ENCODE results near the gene KRCC1. TPM values are rescaled to one million over a fixed set of nuclear protein-coding genes. Genes with fewer than 3 reads are reported as not detected.
A peak's percentile ranks its signal among the peaks of the same experiment; 100 is the strongest.

KRCC1 gene
- total RNA-seq, 1 experiment from 2014 or later = 42.9 TPM

- in situ Hi-C loops (cut with HindIII; ENCODE audit: low pct_unique_long_range_greater_than_20kb, low sequenced_read_pairs) = no loop called here
Observed at GRCh38 chr2:88081924-88082608, 26.5 kb upstream of the KRCC1 start.

DNA sequence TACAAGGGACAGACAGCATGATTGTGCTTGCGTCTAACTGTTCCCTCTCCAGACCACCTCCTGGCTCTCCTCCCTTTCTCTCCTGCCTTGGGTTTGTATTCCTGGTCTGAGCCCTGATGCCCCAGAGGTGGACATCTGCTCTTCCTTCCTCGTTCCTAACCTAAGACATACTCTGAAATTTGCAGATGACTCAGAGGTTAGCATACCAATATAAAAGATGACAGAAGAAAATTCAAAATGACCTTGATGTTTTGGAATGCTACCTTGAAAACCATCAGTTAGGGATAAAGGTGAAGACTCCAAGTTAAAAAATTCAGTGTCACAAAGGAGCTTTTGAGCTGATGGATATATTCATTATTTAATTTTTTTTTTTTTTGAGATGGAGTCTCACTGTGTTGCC lies 25.0 kb upstream of the KRCC1 start:
- in situ Hi-C loops (cut with HindIII; ENCODE audit: low pct_unique_long_range_greater_than_20kb, low sequenced_read_pairs) = no loop called here

More at GRCh38 chr2:88081924-88082608, 26.5 kb upstream of the KRCC1 start:
- no peak for DNase-seq (ENCODE audit: low read depth)

GRCh38 chr2:88078643-88079172 lies 23.1 kb upstream of the KRCC1 start:
- in situ Hi-C loops (cut with HindIII; ENCODE audit: low pct_unique_long_range_greater_than_20kb, low sequenced_read_pairs) = no loop called here
- no peak for DNase-seq (ENCODE audit: low read depth)

More for the DNA sequence above, 25.0 kb upstream of the KRCC1 start:
- no peak for DNase-seq (ENCODE audit: low read depth)

- in situ Hi-C loops (cut with HindIII; ENCODE audit: low pct_unique_long_range_greater_than_20kb, low sequenced_read_pairs) = no loop called here
- no peak for DNase-seq (ENCODE audit: low read depth)
Observed at GRCh38 chr2:88077080-88077479, 21.5 kb upstream of the KRCC1 start.

- DNase-seq (ENCODE audit: low read depth) = no peak
- in situ Hi-C loops (cut with HindIII; ENCODE audit: low pct_unique_long_range_greater_than_20kb, low sequenced_read_pairs) = no loop called here
Observed at GRCh38 chr2:88074854-88075292, 19.3 kb upstream of the KRCC1 start.

- in situ Hi-C loops (cut with HindIII; ENCODE audit: low pct_unique_long_range_greater_than_20kb, low sequenced_read_pairs) = no loop called here
Observed at GRCh38 chr2:88074150-88074549, 18.6 kb upstream of the KRCC1 start.

DNA sequence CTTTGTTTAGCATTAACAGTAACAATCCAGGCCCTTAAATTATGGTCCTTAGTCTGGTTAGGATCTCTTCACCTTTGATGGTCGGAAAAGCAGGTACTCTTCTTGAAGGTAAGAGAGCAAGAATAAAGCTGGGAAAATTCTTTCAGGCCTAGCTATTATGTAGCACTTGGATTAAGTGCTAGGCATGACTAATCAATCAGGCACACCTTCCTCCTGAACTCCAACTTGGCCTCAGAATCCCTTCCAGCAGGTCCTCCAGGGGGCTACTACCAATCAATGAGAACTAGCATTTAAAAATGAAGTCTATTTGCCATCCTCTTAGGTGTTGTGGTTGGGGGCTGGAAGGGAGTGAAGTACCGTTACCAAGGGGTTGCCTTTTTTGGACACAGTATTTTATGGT lies 15.8 kb upstream of the KRCC1 start:
- no peak for DNase-seq (ENCODE audit: low read depth)
- in situ Hi-C loops (cut with HindIII; ENCODE audit: low pct_unique_long_range_greater_than_20kb, low sequenced_read_pairs) = no loop called here

More at GRCh38 chr2:88074150-88074549, 18.6 kb upstream of the KRCC1 start:
- no peak for DNase-seq (ENCODE audit: low read depth)

DNA sequence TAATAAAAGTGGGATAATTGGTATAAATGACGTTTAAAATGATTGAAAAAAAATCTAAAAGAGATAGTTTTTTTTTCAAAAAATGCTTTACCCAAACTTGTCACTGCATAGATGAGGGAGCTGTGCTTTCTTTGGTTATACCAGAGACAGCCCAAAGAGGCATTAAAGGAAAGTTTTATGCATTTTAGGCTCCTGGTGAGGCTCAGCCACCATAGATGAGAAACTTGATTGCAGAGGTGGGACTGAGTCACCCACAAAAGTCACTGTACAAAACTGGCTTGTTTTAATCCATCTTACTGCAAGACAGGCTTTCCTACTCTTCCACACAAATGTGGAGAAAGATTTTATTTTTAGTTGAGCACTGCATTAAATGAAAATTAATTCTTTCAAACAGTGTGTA lies 14.5 kb upstream of the KRCC1 start:
- in situ Hi-C loops (cut with HindIII; ENCODE audit: low pct_unique_long_range_greater_than_20kb, low sequenced_read_pairs) = no loop called here
- no peak for DNase-seq (ENCODE audit: low read depth)

- no peak for DNase-seq (ENCODE audit: low read depth)
- in situ Hi-C loops (cut with HindIII; ENCODE audit: low pct_unique_long_range_greater_than_20kb, low sequenced_read_pairs) = no loop called here
Observed at GRCh38 chr2:88069117-88069516, 13.5 kb upstream of the KRCC1 start.

- in situ Hi-C loops (cut with HindIII; ENCODE audit: low pct_unique_long_range_greater_than_20kb, low sequenced_read_pairs) = no loop called here
Observed at GRCh38 chr2:88068044-88068443, 12.5 kb upstream of the KRCC1 start.

GRCh38 chr2:88067598-88067997 lies 12.0 kb upstream of the KRCC1 start, which contains the start of gene SMYD1:
Gene SMYD1 (plus strand): TSS chr2:88067825. CDS start chr2:88067865, 40 bp downstream.
- in situ Hi-C loops (cut with HindIII; ENCODE audit: low pct_unique_long_range_greater_than_20kb, low sequenced_read_pairs) = no loop called here
- DNase-seq (ENCODE audit: low read depth) = no peak

More at GRCh38 chr2:88068044-88068443, 12.5 kb upstream of the KRCC1 start:
- no peak for DNase-seq (ENCODE audit: low read depth)

GRCh38 chr2:88067189-88067588 lies 11.6 kb upstream of the KRCC1 start:
- in situ Hi-C loops (cut with HindIII; ENCODE audit: low pct_unique_long_range_greater_than_20kb, low sequenced_read_pairs) = no loop called here
- no peak for DNase-seq (ENCODE audit: low read depth)

DNA sequence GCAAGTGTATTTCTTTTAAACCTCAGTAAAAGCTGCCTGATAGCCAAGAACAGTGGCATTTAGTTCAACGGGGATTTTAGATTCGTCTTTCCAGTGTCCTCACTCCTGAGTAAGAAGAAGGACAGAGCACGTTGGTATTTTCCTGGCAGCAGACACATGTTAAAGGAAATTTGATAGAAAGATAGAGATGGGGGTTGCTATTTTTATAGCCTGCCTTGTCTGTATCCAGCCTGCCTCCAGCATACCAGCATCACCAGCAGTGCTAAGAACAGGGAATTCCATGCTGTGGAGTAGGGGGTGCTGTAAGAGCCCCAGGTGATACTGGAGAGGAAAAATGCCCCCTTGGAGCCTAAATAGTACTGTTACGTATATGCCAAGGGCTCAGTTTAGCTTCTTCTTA lies 11.0 kb upstream of the KRCC1 start:
- no peak for DNase-seq (ENCODE audit: low read depth)
- in situ Hi-C loops (cut with HindIII; ENCODE audit: low pct_unique_long_range_greater_than_20kb, low sequenced_read_pairs) = no loop called here

GRCh38 chr2:88061295-88061694 lies 5.7 kb upstream of the KRCC1 start:
- in situ Hi-C loops (cut with HindIII; ENCODE audit: low pct_unique_long_range_greater_than_20kb, low sequenced_read_pairs) = no loop called here
- DNase-seq (ENCODE audit: low read depth) = no peak

DNA sequence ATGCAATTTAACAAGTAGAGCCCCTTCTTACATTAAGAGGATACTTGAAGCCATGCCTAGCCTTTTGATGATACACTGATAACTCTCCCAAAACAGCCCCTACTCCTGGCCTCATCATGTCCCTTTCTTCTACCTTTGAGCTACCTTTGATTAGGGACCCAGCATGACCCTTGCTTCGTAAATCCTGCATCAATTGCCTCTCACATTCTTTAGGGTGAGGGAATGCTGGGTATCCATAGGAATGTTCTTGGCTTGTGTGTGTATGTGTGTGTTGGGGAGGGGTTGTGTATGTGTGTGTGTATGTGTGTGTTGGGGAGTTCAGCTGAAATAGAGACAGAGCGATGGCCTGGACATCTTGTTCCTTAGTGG lies 5.3 kb upstream of the KRCC1 start:
- in situ Hi-C loops (cut with HindIII; ENCODE audit: low pct_unique_long_range_greater_than_20kb, low sequenced_read_pairs) = no loop called here
- no peak for DNase-seq (ENCODE audit: low read depth)

DNA sequence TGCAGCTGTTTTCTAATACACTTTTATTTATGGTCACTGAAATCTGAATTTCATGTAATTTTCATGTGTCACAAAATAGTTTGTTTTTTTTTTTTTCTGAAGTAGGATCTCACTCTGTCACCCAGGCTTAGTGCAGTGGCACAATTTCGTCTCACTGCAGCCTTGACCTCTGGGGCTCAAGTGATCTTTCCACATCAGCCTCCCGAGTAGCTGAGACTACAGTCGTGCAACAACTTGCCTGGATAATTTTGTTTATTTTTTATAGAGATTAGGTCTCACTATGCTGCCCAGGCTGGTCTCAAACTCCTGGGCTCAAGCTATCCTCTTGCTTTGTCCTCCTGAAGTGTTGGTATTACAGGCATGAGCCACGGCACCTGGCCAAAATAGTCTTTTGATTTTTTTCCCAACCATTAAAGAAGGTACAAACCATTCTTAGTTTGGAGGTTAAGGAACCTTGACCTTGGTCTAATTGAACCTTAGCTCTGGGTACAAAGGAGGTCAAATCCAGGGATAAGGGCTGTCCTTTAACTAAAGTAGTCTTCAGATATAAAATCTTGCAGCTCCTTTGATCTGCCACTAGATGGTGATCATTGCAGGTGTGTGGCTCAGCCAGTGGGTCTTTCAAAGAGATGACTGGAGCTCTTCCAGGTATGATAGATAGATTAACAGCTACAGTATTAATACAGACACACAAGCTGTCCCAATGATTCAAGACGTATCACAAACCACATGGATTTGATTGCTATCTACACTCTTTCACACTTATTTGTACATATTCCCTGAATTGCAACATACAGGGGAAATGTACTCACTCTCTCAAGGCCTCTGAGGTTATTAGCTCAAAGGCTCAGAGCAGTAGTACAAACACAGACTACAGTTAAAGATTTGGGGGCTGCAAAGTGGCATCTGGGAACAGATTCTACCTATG lies 4.7 kb upstream of the KRCC1 start:
- in situ Hi-C loops (cut with HindIII; ENCODE audit: low pct_unique_long_range_greater_than_20kb, low sequenced_read_pairs) = no loop called here
- DNase-seq (ENCODE audit: low read depth) = peak; percentile 37

DNA sequence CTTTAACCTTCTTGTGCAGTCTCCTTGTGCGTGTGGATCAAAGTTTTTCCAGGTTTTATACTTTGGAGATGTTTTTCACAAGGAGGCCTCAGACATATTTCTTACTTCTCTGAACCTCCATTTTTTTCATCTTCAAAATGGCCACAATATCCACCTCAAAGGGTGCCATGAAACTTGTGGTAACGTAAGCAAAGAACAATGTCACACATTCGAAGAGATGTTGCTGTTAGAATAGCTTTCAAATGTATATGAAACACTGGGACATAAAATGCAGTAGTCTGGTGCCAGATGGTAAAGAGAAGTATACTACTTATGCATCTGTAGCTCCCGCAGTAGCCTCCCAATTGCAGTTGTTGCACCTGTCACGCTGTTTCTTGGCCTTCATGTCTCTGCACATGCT lies 2.6 kb upstream of the KRCC1 start:
- in situ Hi-C loops (cut with HindIII; ENCODE audit: low pct_unique_long_range_greater_than_20kb, low sequenced_read_pairs) = no loop called here
- DNase-seq (ENCODE audit: low read depth) = no peak

DNA sequence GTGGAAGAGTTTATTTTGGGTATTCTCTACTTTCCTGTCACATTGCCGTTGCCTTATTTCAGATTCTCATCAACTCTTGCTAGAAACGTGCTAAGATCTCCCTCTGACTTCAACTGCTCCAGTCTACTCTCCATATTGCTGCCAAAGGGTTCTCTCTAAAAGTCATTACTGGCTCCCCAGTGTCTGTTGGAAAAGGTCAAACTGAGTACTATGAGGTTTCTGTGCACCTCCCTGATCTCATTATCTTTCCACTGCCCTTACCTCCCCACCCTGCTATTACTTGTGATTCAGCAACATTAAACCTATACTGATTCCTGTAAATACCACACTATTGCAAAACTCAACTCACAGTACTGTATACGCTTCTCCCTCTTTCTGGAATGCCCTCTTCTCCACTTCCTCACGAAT lies 1.9 kb upstream of the KRCC1 start:
- in situ Hi-C loops (cut with HindIII; ENCODE audit: low pct_unique_long_range_greater_than_20kb, low sequenced_read_pairs) = no loop called here
- peak; percentile 31 for DNase-seq (ENCODE audit: low read depth)

GRCh38 chr2:88054782-88055370 lies 707 bp downstream of the KRCC1 start:
- in situ Hi-C loops (cut with HindIII; ENCODE audit: low pct_unique_long_range_greater_than_20kb, low sequenced_read_pairs) = no loop called here
- DNase-seq (ENCODE audit: low read depth) = no peak

All from Caki2 (cell line).